Motor neuron (in vitro differentiated cells): Measurements from ENCODE around the gene RAB18. TPM values are rescaled to one million over a fixed set of nuclear protein-coding genes. Genes with fewer than 3 reads are reported as not detected.
"Not testable (repeated sequence)": the region's sequence is repeated elsewhere in the genome, so short reads cannot be mapped to it uniquely, and the experiment has no call there.

Source experiments
- ATAC-seq, 8 experiments: fragments of 200-7000 bp; cut with Tn5 transposase; replicated peaks in 6 of 8; 2 replicates each; pipeline ENCODE4 v1.8.0; 2021; ENCODE audit warnings: mild to moderate bottlenecking in 8 of 8, moderate library complexity in 8 of 8
- H3K27ac ChIP-seq, 2 donors: fragments of 250-450 bp; sonication (Bioruptor Pico); 2 replicates each; pipeline ENCODE4 v1.9.0; 2021; ENCODE audit warnings: antibody characterized with exemption in 2 of 2, mild to moderate bottlenecking in 2 of 2, moderate library complexity in 1 of 2
- H3K4me1 ChIP-seq, 2 donors: fragments of 250-450 bp; sonication (Bioruptor Pico); replicated peaks in 1 of 2; 2 replicates each; pipeline ENCODE4 v1.6.1; 2021; ENCODE audit warnings: antibody characterized with exemption in 2 of 2, mild to moderate bottlenecking in 2 of 2, moderate library complexity in 1 of 2
- H3K4me3 ChIP-seq, 5 donors: fragments of 250-450 bp; sonication (Bioruptor Pico); 2 replicates each; pipeline ENCODE4 v1.9.0; 2021; ENCODE audit warnings: antibody characterized with exemption in 5 of 5, mild to moderate bottlenecking in 5 of 5, moderate library complexity in 4 of 5
- WGBS, 10 experiments: fragments of 450-650 bp; shearing (Covaris generic); methylation state at CpG; one replicate each; pipeline ENCODE4 v1.0.0; 2022; 5-methylcytosine and 5-hydroxymethylcytosine counted together
- in situ Hi-C, 9 experiments: fragments of 400-800 bp; cut with MboI; loops; one replicate each; pipeline ENCODE4 v1.15.0; 2021; ENCODE audit warnings: low sequenced_read_pairs in 9 of 9, low pct_unique_long_range_greater_than_20kb in 2 of 9; ENCODE audit not compliant: unreplicated experiment in 9 of 9
- total RNA-seq, 8 experiments: library from RNA; unstranded; fragments of 300-600 nt; gene quantifications; 2 replicates each; pipeline versions ENCODE4 v1.2.3 to v1.2.4, GENCODE V29; 2022

RAB18 gene
- 100 to 1,000 TPM in 1 of 8 experiments, 10 to 100 TPM in 7; 45.5 to 120 (median 68.9) TPM for total RNA-seq

DNA sequence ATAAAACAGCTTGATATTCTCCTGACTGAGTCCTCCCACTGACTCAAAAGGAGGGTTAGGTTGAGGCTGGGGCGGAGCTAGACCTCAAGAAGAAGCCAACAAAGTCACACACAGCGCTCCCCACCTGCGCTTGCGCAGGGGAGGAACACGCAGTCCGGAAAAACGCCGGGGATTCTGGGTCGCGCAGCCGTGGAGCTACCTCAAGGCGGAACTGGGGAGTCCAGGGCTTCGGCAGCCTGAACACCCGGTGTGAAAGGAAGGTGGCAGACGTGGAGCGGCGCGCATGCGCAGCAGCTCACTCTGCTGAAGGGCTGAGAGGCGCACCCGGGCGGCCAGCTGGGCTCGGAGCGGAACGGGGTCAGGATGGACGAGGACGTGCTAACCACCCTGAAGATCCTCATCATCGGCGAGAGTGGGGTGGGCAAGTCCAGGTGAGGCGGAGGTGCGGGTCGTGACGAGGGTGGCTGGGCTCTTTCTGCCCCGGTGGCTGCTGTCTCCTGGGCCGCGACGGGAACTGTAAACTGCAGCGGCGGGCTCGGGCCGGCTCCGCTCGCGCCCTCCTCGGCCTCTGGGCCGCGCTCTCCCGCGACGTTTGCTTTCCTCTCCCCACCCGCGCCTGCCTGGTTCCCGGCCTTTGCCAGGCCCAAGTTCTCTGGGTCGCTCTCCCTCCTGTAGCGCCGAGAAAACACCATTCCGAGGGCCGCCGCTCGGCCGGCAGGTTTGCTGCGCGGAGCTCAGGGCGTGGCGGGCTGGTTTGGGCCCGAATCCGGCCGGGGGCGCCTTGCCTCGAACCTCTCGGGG, at the start of gene RAB18:
Gene RAB18 (plus strand): TSS at position 298 of the 801 bp plus-strand sequence. CDS start 66 bp downstream, at position 364.
- in situ Hi-C loops: no loop called here

GRCh38 chr10:27454837-27455236, 49.3 kb upstream of the RAB18 start:
- 7 to 86% (median 54%) methylated on average over 1 to 3 of the region's 3 CpGs; no CpG with 5 or more reads in 1 of the 10 experiments for WGBS, 10 experiments
- Histone ChIP-seq H3K4me3 (no peak overlapping the region), H3K4me1 (no peaks in the 10 kb centered on the region), H3K27ac (no peak overlapping the region)
- in situ Hi-C loops: no loop called here
- no peak for ATAC-seq

More for the DNA sequence above, at the start of gene RAB18:
- 0% methylated on average over 1 to 7 of the region's 71 CpGs; no CpG with 5 or more reads in 6 of the 10 experiments for WGBS, 10 experiments
- ATAC-seq: peak; percentile 93 to 97 (median 96)
- Histone ChIP-seq H3K27ac (peak within 1 kb of the TSS; percentile 81 to 92), H3K4me1 (peaks cover 8 to 15% of the 10 kb centered on the region in 2 donors), H3K4me3 (peak within 1 kb of the TSS; percentile 55 to 91 (median 88))

- 72 to 100% (median 100%) methylated on average over 1 to 3 of the region's 3 CpGs for WGBS, 10 experiments
- no peak for ATAC-seq
- Histone ChIP-seq H3K4me1 (no peaks in the 10 kb centered on the region), H3K4me3 (no peak overlapping the region), H3K27ac (no peak overlapping the region)
- in situ Hi-C loops: no loop called here
Measured at GRCh38 chr10:27457261-27457945, 46.7 kb upstream of the RAB18 start.

DNA sequence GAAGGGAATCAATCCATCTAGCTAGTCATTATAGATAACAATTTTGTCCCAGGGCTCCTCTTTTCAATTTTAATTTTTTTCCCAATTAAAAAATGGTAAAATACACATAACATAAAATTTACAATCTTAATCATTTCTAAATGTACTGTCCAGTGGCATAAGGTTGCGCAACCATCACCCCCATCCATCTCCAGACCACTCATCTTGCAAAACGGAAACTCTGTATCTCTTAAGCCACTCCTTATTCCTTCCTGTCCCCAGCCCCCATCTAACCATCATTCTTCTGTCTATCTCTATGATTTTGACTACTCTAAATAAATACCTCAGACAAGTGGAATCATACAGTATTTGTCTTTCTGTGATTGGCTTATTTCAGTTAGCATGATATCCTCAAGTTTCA, 46.1 kb upstream of the RAB18 start:
- H3K4me3 ChIP-seq: no peak overlapping the region
- no peaks in the 10 kb centered on the region for H3K4me1 ChIP-seq
- H3K27ac ChIP-seq: no peak overlapping the region
- in situ Hi-C loops: no loop called here
- 0 to 60% (median 33%) methylated on average over 1 to 2 of the region's 2 CpGs; no CpG with 5 or more reads in 3 of the 10 experiments for WGBS, 10 experiments
- no peak for ATAC-seq

DNA sequence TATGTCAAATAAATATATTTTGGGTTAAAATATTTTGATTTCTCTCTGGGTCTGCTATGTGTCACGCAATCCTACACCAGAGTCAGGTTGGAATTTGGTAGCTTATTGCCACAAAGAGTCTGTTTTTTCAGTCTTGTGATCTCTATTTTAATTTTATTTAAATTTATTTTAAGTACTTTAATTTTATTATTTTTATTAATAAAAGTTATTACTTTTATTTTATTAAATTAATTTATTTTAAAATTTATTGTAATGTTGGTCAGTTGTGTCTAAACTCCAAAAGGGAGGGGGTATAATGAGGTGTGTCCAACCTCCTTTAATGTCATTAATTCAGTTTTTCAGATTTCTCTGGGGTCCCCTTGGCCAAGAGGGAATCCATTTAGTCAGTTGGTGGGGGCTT, 42.8 kb upstream of the RAB18 start:
- H3K4me3 ChIP-seq: no peak overlapping the region
- no peak overlapping the region for H3K27ac ChIP-seq
- in situ Hi-C loops: no loop called here
- ATAC-seq: no peak
- no peaks in the 10 kb centered on the region for H3K4me1 ChIP-seq
- 67 to 100% (median 100%) methylated on average over 1 of the region's 1 CpG; no CpG with 5 or more reads in 1 of the 10 experiments for WGBS, 10 experiments

GRCh38 chr10:27463961-27464360, 40.1 kb upstream of the RAB18 start:
- no peak for ATAC-seq
- WGBS, 10 experiments: 18 to 100% (median 71%) methylated on average over 1 to 2 of the region's 2 CpGs; no CpG with 5 or more reads in 2 of the 10 experiments
- in situ Hi-C loops: no loop called here
- H3K4me3 ChIP-seq: no peak overlapping the region
- H3K4me1 ChIP-seq: no peaks in the 10 kb centered on the region
- no peak overlapping the region for H3K27ac ChIP-seq

GRCh38 chr10:27464993-27465392, 39.1 kb upstream of the RAB18 start:
- Histone ChIP-seq H3K27ac (no peak overlapping the region), H3K4me3 (no peak overlapping the region), H3K4me1 (no peaks in the 10 kb centered on the region)
- 0 to 100% (median 78%) methylated on average over 1 to 3 of the region's 3 CpGs; no CpG with 5 or more reads in 3 of the 10 experiments for WGBS, 10 experiments
- in situ Hi-C loops: no loop called here
- no peak for ATAC-seq

DNA sequence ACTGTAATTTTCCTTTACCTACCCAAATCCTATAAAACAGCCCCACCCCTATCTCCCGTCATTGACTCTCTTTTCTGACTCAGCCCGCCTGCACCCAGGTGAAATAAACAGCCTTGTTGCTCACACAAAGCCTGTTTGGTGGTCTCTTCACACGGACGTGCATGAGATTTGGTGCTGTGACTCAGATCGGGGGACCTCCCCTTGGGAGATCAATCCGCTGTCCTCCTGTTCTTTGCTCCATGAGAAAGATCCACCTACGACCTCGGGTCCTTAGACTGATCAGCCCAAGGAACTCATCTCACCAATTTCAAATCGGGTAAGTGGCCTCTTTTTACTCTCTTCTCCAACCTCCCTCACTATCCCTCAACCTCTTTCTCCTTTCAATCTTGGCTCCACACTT, 38.5 kb upstream of the RAB18 start:
- H3K27ac ChIP-seq, H3K4me1 ChIP-seq, H3K4me3 ChIP-seq, in situ Hi-C loops, ATAC-seq: not testable (repeated sequence)
- 40 to 100% (median 76%) methylated on average over 1 to 6 of the region's 9 CpGs; no CpG with 5 or more reads in 6 of the 10 experiments for WGBS, 10 experiments

DNA sequence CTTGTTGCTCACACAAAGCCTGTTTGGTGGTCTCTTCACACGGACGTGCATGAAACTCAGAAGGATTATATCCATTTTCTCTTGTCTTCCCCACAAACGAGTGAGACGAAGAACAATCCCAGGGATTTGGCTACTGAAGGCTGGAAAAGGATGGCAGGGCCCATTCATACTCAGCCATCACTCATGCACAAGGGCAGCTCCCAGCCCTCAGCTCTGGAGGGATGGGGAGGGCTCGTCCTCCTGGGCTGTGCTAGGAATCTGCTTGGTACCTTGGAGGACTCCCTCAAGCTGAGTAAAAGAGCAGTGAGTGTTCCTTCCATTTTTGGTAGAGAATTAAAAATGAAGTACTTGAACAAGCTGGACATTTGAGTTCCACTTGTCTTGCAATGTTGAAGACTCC, 33.2 kb upstream of the RAB18 start:
- WGBS, 10 experiments: 66 to 80% methylated on average over 3 to 5 of the region's 5 CpGs; no CpG with 5 or more reads in 8 of the 10 experiments
- H3K27ac ChIP-seq: no peak overlapping the region
- ATAC-seq: no peak
- no peaks in the 10 kb centered on the region for H3K4me1 ChIP-seq
- H3K4me3 ChIP-seq: no peak overlapping the region
- in situ Hi-C loops: no loop called here

- 60 to 100% (median 71%) methylated on average over 1 to 2 of the region's 4 CpGs; no CpG with 5 or more reads in 6 of the 10 experiments for WGBS, 10 experiments
- no peak overlapping the region for H3K27ac ChIP-seq
- no peak for ATAC-seq
Measured at GRCh38 chr10:27474741-27475140, 29.4 kb upstream of the RAB18 start.

GRCh38 chr10:27479016-27479415, 25.1 kb upstream of the RAB18 start:
- 10 to 93% (median 72%) methylated on average over 1 to 2 of the region's 2 CpGs for WGBS, 10 experiments
- Histone ChIP-seq H3K27ac (no peak overlapping the region), H3K4me1 (no peaks in the 10 kb centered on the region), H3K4me3 (no peak overlapping the region)
- in situ Hi-C loops: no loop called here
- no peak for ATAC-seq

More at GRCh38 chr10:27474741-27475140, 29.4 kb upstream of the RAB18 start:
- in situ Hi-C loops: no loop called here
- Histone ChIP-seq H3K4me1 (no peaks in the 10 kb centered on the region), H3K4me3 (no peak overlapping the region)

- Histone ChIP-seq H3K4me1 (no peaks in the 10 kb centered on the region), H3K4me3 (no peak overlapping the region), H3K27ac (no peak overlapping the region)
- in situ Hi-C loops: no loop called here
- ATAC-seq: no peak
- WGBS, 10 experiments: 13 to 100% (median 50%) methylated on average over 1 of the region's 1 CpG; no CpG with 5 or more reads in 3 of the 10 experiments
Measured at GRCh38 chr10:27481486-27481885, 22.6 kb upstream of the RAB18 start.
